H9 (cell line): ENCODE measurements around the gene NUP210. TPM values are rescaled to one million over a fixed set of nuclear protein-coding genes. Genes with fewer than 3 reads are reported as not detected.

Source experiments
- DNase-seq: peaks from one replicate; pipeline ENCODE4 v3.0.0-alpha.2; 2017
- H2AFZ ChIP-seq: one replicate; pipeline ENCODE4 v1.6.1; 2013; ENCODE audit warnings: mild to moderate bottlenecking, low read length, control low read depth, moderate library complexity
- H2AK5ac ChIP-seq: 2 replicates; pipeline ENCODE4 v1.6.1; 2013; ENCODE audit warnings: low read length, control low read depth, mixed read lengths; ENCODE audit not compliant: insufficient read length
- H2BK120ac ChIP-seq: one replicate; pipeline ENCODE4 v1.6.1; 2013; ENCODE audit warnings: low read depth, mild to moderate bottlenecking, low read length, control low read depth, inconsistent platforms; ENCODE audit not compliant: poor library complexity, severe bottlenecking
- H2BK12ac ChIP-seq: 2 replicates; pipeline ENCODE4 v1.6.1; 2013; ENCODE audit warnings: low read length, control low read depth, mixed read lengths, low read depth; ENCODE audit not compliant: insufficient read length
- H2BK15ac ChIP-seq: 2 replicates; pipeline ENCODE4 v1.6.1; 2013; ENCODE audit warnings: low read depth, low read length, control low read depth
- H2BK20ac ChIP-seq: one replicate; pipeline ENCODE4 v1.6.1; 2013; ENCODE audit warnings: low read depth, mild to moderate bottlenecking, low read length, control low read depth, inconsistent platforms; ENCODE audit not compliant: poor library complexity, severe bottlenecking
- H2BK5ac ChIP-seq: 2 replicates; pipeline ENCODE4 v1.6.1; 2013; ENCODE audit warnings: low read length, control low read depth, mixed read lengths; ENCODE audit not compliant: insufficient read length
- H3K14ac ChIP-seq: 2 replicates; pipeline ENCODE4 v1.6.1; 2013; ENCODE audit warnings: low read length, control low read depth; ENCODE audit not compliant: insufficient read depth
- H3K18ac ChIP-seq: 2 replicates; pipeline ENCODE4 v1.6.1; 2013; ENCODE audit warnings: low read depth, mild to moderate bottlenecking, mixed read lengths, low read length, control low read depth; ENCODE audit not compliant: insufficient read length
- H3K23ac ChIP-seq: 2 replicates; pipeline ENCODE4 v1.6.1; 2013; ENCODE audit warnings: low read length, control low read depth, mixed read lengths, low read depth; ENCODE audit not compliant: insufficient read length
- H3K23me2 ChIP-seq: 2 replicates; pipeline ENCODE4 v1.6.1; 2013; ENCODE audit warnings: low read depth, mild to moderate bottlenecking, mixed read lengths, low read length, control low read depth; ENCODE audit not compliant: insufficient read length, poor library complexity, severe bottlenecking
- H3K27ac ChIP-seq: 2 replicates; pipeline ENCODE4 v1.5.1; 2013; ENCODE audit warnings: low read length, control low read depth, mixed read lengths, low read depth; ENCODE audit not compliant: insufficient read length
- H3K27me3 ChIP-seq: 2 replicates; pipeline ENCODE4 v1.6.1; 2013; ENCODE audit warnings: low read length, control low read depth, inconsistent platforms; ENCODE audit not compliant: insufficient read depth
- H3K4ac ChIP-seq: 2 replicates; pipeline ENCODE4 v1.6.1; 2013; ENCODE audit warnings: low read depth, mild to moderate bottlenecking, control low read depth, inconsistent platforms, low read length, moderate library complexity
- H3K4me1 ChIP-seq: 2 replicates; pipeline ENCODE4 v1.6.1; 2013; ENCODE audit warnings: low read length, control low read depth, inconsistent platforms; ENCODE audit not compliant: insufficient read depth
- H3K4me2 ChIP-seq: 2 replicates; pipeline ENCODE4 v1.6.1; 2013; ENCODE audit warnings: low read length, control low read depth, mixed read lengths; ENCODE audit not compliant: insufficient read length, insufficient read depth
- H3K56ac ChIP-seq: 2 replicates; pipeline ENCODE4 v1.6.1; 2013; ENCODE audit warnings: low read depth, mild to moderate bottlenecking, mixed read lengths, low read length, control low read depth; ENCODE audit not compliant: insufficient read length
- H3K79me1 ChIP-seq: 2 replicates; pipeline ENCODE4 v1.6.1; 2013; ENCODE audit warnings: low read depth, mild to moderate bottlenecking, moderate library complexity, low read length, control low read depth, inconsistent platforms; ENCODE audit not compliant: insufficient read depth, poor library complexity, severe bottlenecking
- H3K79me2 ChIP-seq: 2 replicates; pipeline ENCODE4 v1.6.1; 2013; ENCODE audit warnings: low read length, control low read depth, inconsistent platforms; ENCODE audit not compliant: insufficient read depth
- H3K9ac ChIP-seq: 2 replicates; pipeline ENCODE4 v1.6.1; 2013; ENCODE audit warnings: low read length, control low read depth, mixed read lengths; ENCODE audit not compliant: insufficient read length; ENCODE audit errors: extremely low read depth
- H3K9me3 ChIP-seq: one replicate; pipeline ENCODE4 v1.6.1; 2013; ENCODE audit warnings: low read depth, low read length, inconsistent platforms; ENCODE audit not compliant: control insufficient read depth
- H3T11ph ChIP-seq: one replicate; pipeline ENCODE4 v1.6.1; 2013; ENCODE audit warnings: mild to moderate bottlenecking, low read length, control low read depth, inconsistent platforms
- H4K20me1 ChIP-seq: one replicate; pipeline ENCODE4 v1.6.1; 2013; ENCODE audit not compliant: control insufficient read depth, insufficient read length, insufficient read depth
- H4K5ac ChIP-seq: 2 replicates; pipeline ENCODE4 v1.6.1; 2013; ENCODE audit warnings: low read depth, mild to moderate bottlenecking, mixed read lengths, low read length, control low read depth; ENCODE audit not compliant: insufficient read length
- H4K8ac ChIP-seq: replicated peaks from 2 replicates; pipeline ENCODE4 v1.6.1; 2013; ENCODE audit warnings: low read length, control low read depth, mixed read lengths, low read depth; ENCODE audit not compliant: insufficient read length
- H4K91ac ChIP-seq: 2 replicates; pipeline ENCODE4 v1.6.1; 2013; ENCODE audit warnings: low read depth, mild to moderate bottlenecking, moderate library complexity, mixed read lengths, low read length, control low read depth; ENCODE audit not compliant: insufficient read length
- H3K27ac Mint-ChIP-seq, 3 experiments: 2 replicates in 2 of 3; 3 replicates in 1 of 3; pipeline ENCODE4 v1.8.0; 2020 to 2021; ENCODE audit warnings: mixed read lengths in 3 of 3, mild to moderate bottlenecking in 1 of 3, moderate library complexity in 1 of 3
- H3K27me3 Mint-ChIP-seq: 2 replicates; pipeline ENCODE4 v1.8.0; 2021; ENCODE audit warnings: low read depth, mild to moderate bottlenecking, moderate library complexity, mixed read lengths
- H3K36me3 Mint-ChIP-seq, 3 experiments: 2 replicates in 2 of 3; 3 replicates in 1 of 3; pipeline ENCODE4 v1.8.0; 2020 to 2021; ENCODE audit warnings: low read depth in 3 of 3, mixed read lengths in 3 of 3; ENCODE audit not compliant: insufficient read depth in 1 of 3
- H3K4me1 Mint-ChIP-seq, 2 experiments: 2 replicates each; pipeline ENCODE4 v1.8.0; 2020; ENCODE audit warnings: mixed read lengths in 2 of 2
- H3K4me3 Mint-ChIP-seq, 2 experiments: 2 replicates in 1 of 2; 3 replicates in 1 of 2; pipeline ENCODE4 v1.8.0; 2020 to 2021; ENCODE audit warnings: mild to moderate bottlenecking in 2 of 2, mixed read lengths in 2 of 2, moderate library complexity in 1 of 2
- H3K9me3 Mint-ChIP-seq, 2 experiments: 2 replicates in 1 of 2; 3 replicates in 1 of 2; pipeline ENCODE4 v1.8.0; 2020; ENCODE audit warnings: mild to moderate bottlenecking in 2 of 2, mixed read lengths in 2 of 2, moderate library complexity in 1 of 2
- WGBS: extraction: QIAGEN DNeasy Blood & Tissue Kit; methylation state at CpG from one replicate; pipeline ENCODE4 v1.1.7; 2013; ENCODE audit warnings: missing lambda C conversion rate, low lambda C conversion rate, mixed read lengths; ENCODE audit not compliant: insufficient read length; ENCODE audit errors: extremely low coverage; 5-methylcytosine and 5-hydroxymethylcytosine counted together
- total RNA-seq: library from RNA; stranded (reverse); gene quantifications from 2 replicates; pipeline ENCODE4 v1.2.1, GENCODE V29; 2021
- TF ChIP-seq, protein P1 (sequence below): fragments of 200-600 bp; sonication (generic); conservative IDR thresholded peaks from 3 replicates; pipeline ENCODE4 v1.8.0; 2021; ENCODE audit warnings: antibody characterized with exemption, mild to moderate bottlenecking

The NUP210 gene
- total RNA-seq, 1 experiment from 2014 or later = 48.8 TPM

DNA sequence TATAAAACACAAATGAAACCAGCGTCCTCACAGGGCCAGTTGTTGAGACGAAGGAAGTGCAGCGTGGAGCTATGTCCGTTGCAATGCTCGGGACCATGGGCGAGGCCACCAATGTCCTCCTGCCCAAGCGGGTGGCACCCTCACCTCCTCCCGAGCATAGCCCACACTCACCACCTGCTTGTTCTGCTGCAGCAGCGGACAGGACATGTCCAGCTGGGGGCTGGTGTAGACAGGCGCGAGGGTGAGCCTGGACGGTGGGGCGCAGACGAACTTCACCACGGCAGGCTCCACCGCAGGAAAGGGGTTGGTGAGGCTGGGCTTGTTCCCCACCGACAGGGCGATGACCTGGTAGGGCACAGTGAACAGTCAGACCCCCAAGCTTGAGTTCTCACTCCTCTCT, 62.1 kb downstream of the NUP210 start:
- Mint-ChIP-seq H3K36me3 (peaks cover 41 to 89% (median 54%) of the 10 kb centered on the region in 3 experiments), H3K4me3 (no peak overlapping the region), H3K9me3 (no peaks in the 10 kb centered on the region), H3K27me3 (no peaks in the 10 kb centered on the region), H3K27ac (no peak overlapping the region), H3K4me1 (no peaks in the 10 kb centered on the region)
- H3K9me3 ChIP-seq = no peaks in the 10 kb centered on the region
- H3K4ac ChIP-seq = no peak overlapping the region
- no peak overlapping the region for H2BK120ac ChIP-seq
- H2AK5ac ChIP-seq = no peak overlapping the region
- DNase-seq = no peak
- no peak overlapping the region for H3K56ac ChIP-seq
- no peak overlapping the region for H2BK20ac ChIP-seq
- no peaks in the 10 kb centered on the region for H3K79me2 ChIP-seq
- no peak overlapping the region for H2AFZ ChIP-seq
- no peak overlapping the region for H4K8ac ChIP-seq
- H4K5ac ChIP-seq = no peak overlapping the region
- H2BK15ac ChIP-seq = no peak overlapping the region
- H3K79me1 ChIP-seq = no peaks in the 10 kb centered on the region
- no peaks in the 10 kb centered on the region for H3K23me2 ChIP-seq
- no peak overlapping the region for H3K9ac ChIP-seq
- H4K20me1 ChIP-seq = no peaks in the 10 kb centered on the region
- no peaks in the 10 kb centered on the region for H3K4me1 ChIP-seq
- no peak overlapping the region for H4K91ac ChIP-seq
- no peak overlapping the region for H3K23ac ChIP-seq
- H2BK5ac ChIP-seq = no peak overlapping the region
- no peak overlapping the region for H2BK12ac ChIP-seq
- H3K4me2 ChIP-seq = no peak overlapping the region
- no peak overlapping the region for H3K18ac ChIP-seq
- TF ChIP-seq, protein P1, sequence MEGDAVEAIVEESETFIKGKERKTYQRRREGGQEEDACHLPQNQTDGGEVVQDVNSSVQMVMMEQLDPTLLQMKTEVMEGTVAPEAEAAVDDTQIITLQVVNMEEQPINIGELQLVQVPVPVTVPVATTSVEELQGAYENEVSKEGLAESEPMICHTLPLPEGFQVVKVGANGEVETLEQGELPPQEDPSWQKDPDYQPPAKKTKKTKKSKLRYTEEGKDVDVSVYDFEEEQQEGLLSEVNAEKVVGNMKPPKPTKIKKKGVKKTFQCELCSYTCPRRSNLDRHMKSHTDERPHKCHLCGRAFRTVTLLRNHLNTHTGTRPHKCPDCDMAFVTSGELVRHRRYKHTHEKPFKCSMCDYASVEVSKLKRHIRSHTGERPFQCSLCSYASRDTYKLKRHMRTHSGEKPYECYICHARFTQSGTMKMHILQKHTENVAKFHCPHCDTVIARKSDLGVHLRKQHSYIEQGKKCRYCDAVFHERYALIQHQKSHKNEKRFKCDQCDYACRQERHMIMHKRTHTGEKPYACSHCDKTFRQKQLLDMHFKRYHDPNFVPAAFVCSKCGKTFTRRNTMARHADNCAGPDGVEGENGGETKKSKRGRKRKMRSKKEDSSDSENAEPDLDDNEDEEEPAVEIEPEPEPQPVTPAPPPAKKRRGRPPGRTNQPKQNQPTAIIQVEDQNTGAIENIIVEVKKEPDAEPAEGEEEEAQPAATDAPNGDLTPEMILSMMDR = no peak
- H3K14ac ChIP-seq = no peak overlapping the region
- no peak overlapping the region for H3K27ac ChIP-seq
- H3T11ph ChIP-seq = no peak overlapping the region
- WGBS = no CpG with 5 or more reads among the region's 18 CpGs
- no peaks in the 10 kb centered on the region for H3K27me3 ChIP-seq
